ENCODE data around the gene ADAM15.

- TF ChIP-seq CTCF (IDR thresholded peaks at IDR 0.05) (no peak), NR2C2 (CRISPR knock-in tag; IDR thresholded peaks at IDR 0.05) (no peak), FOXP1 (CRISPR knock-in tag; IDR thresholded peaks at IDR 0.05; ENCODE audit: borderline replicate concordance) (no peak), ELF4 (CRISPR knock-in tag; IDR thresholded peaks at IDR 0.05; ENCODE audit: low read depth) (no peak), CDX4 (CRISPR knock-in tag; IDR thresholded peaks at IDR 0.05; ENCODE audit: borderline replicate concordance) (no peak), ZNF263 (CRISPR knock-in tag; IDR thresholded peaks at IDR 0.05; ENCODE audit: low read depth) (no peak), ZNF138 (CRISPR knock-in tag; conservative IDR thresholded peaks at IDR 0.05) (no peak), TEAD1 (CRISPR knock-in tag; IDR thresholded peaks at IDR 0.05) (no peak), HMGXB4 (CRISPR knock-in tag; IDR thresholded peaks at IDR 0.05) (no peak)
These were observed 17.5 kb downstream of the ADAM15 start for GRCh38 chr1:155068599-155068998.

Measured in WTC11 (cell line).